ENCODE measurements around the gene CHCHD3. TPM values are rescaled to one million over a fixed set of nuclear protein-coding genes. Genes with fewer than 3 reads are reported as not detected.
"Not testable (repeated sequence)": the region's sequence is repeated elsewhere in the genome, so short reads cannot be mapped to it uniquely, and the experiment has no call there.

CHCHD3 gene
- total RNA-seq, 6 experiments from 2014 or later, result 16.5 to 42.6 (median 21.6) TPM

- 92% methylated on average over 4 of the region's 7 CpGs for WGBS (ENCODE audit: insufficient coverage, low coverage, low lambda C conversion rate, missing lambda C conversion rate)
- Histone ChIP-seq H3K27me3 (no peaks in the 10 kb centered on the region), H3K4me1 (no peaks in the 10 kb centered on the region), H3K27ac (no peak overlapping the region), H3K4me3 (no peak overlapping the region), H3K36me3 (no peaks in the 10 kb centered on the region), H3K9me3 (no peaks in the 10 kb centered on the region)
- DNase-seq (no peak), ATAC-seq (no peak)
- no peak for TF ChIP-seq POLR2A (IDR thresholded peaks at IDR 0.05)
- TF ChIP-seq CTCF (IDR thresholded peaks at IDR 0.05), result no peak
- intact Hi-C loops (cut with DNase I), result no loop called here
Observed at GRCh38 chr7:132932296-132933071, 149.4 kb downstream of the CHCHD3 start.

GRCh38 chr7:132930881-132931280 is 151.0 kb downstream of the CHCHD3 start:
- H3K27me3 ChIP-seq, result no peaks in the 10 kb centered on the region
- WGBS (ENCODE audit: insufficient coverage, low coverage, low lambda C conversion rate, missing lambda C conversion rate), result 79% methylated on average over 4 of the region's 4 CpGs
- no peak overlapping the region for H3K4me3 ChIP-seq
- no peaks in the 10 kb centered on the region for H3K4me1 ChIP-seq
- no peak overlapping the region for H3K27ac ChIP-seq
- no peaks in the 10 kb centered on the region for H3K9me3 ChIP-seq
- DNase-seq (no peak), ATAC-seq (no peak)
- TF ChIP-seq CTCF (IDR thresholded peaks at IDR 0.05) (peak in 2 of 4 donors; percentile 25 to 39), POLR2A (IDR thresholded peaks at IDR 0.05) (no peak)
- intact Hi-C loops (cut with DNase I), result no loop called here
- no peaks in the 10 kb centered on the region for H3K36me3 ChIP-seq

GRCh38 chr7:132929944-132930343 is 151.9 kb downstream of the CHCHD3 start:
- H3K36me3 ChIP-seq; H3K4me1 ChIP-seq; H3K27ac ChIP-seq; H3K9me3 ChIP-seq; intact Hi-C loops (cut with DNase I); H3K4me3 ChIP-seq; ATAC-seq; H3K27me3 ChIP-seq; DNase-seq: not testable (repeated sequence)
- 69% methylated on average over 1 of the region's 5 CpGs for WGBS (ENCODE audit: insufficient coverage, low coverage, low lambda C conversion rate, missing lambda C conversion rate)

- no peak for TF ChIP-seq CTCF (IDR thresholded peaks at IDR 0.05)
- TF ChIP-seq POLR2A (IDR thresholded peaks at IDR 0.05), result no peak
- H3K4me3 ChIP-seq, result no peak overlapping the region
- 90% methylated on average over 4 of the region's 4 CpGs for WGBS (ENCODE audit: insufficient coverage, low coverage, low lambda C conversion rate, missing lambda C conversion rate)
- H3K9me3 ChIP-seq, result no peaks in the 10 kb centered on the region
- no peaks in the 10 kb centered on the region for H3K27me3 ChIP-seq
- H3K4me1 ChIP-seq, result no peaks in the 10 kb centered on the region
- H3K36me3 ChIP-seq, result no peaks in the 10 kb centered on the region
- no peak for ATAC-seq
- intact Hi-C loops (cut with DNase I), result no loop called here
- no peak overlapping the region for H3K27ac ChIP-seq
- no peak for DNase-seq
Observed at GRCh38 chr7:132919771-132920170, 162.1 kb downstream of the CHCHD3 start.

- H3K27ac ChIP-seq, result no peak overlapping the region
- no peaks in the 10 kb centered on the region for H3K9me3 ChIP-seq
- intact Hi-C loops (cut with DNase I), result no loop called here
- no peaks in the 10 kb centered on the region for H3K27me3 ChIP-seq
- no peaks in the 10 kb centered on the region for H3K4me1 ChIP-seq
- 85% methylated on average over 2 of the region's 2 CpGs for WGBS (ENCODE audit: insufficient coverage, low coverage, low lambda C conversion rate, missing lambda C conversion rate)
- DNase-seq (no peak), ATAC-seq (peak in 1 of 4 donors; percentile 44)
- TF ChIP-seq CTCF (IDR thresholded peaks at IDR 0.05) (no peak), POLR2A (IDR thresholded peaks at IDR 0.05) (no peak)
- no peaks in the 10 kb centered on the region for H3K36me3 ChIP-seq
- H3K4me3 ChIP-seq, result no peak overlapping the region
Observed at GRCh38 chr7:132915647-132916046, 166.2 kb downstream of the CHCHD3 start.

Measured in right lobe of liver (tissue), 6 donors.